Psoas muscle (tissue), 8 donors: ENCODE measurements around the gene COL2A1. TPM values are rescaled to one million over a fixed set of nuclear protein-coding genes. Genes with fewer than 3 reads are reported as not detected.

ENCODE experiments used
- ATAC-seq, 4 donors: fragments of 200-7000 bp; cut with Tn5 transposase; one replicate each; pipeline ENCODE4 v1.9.1; 2020; ENCODE audit warnings: moderate library complexity in 3 of 4, mild to moderate bottlenecking in 2 of 4
- DNase-seq, 2 donors: peaks; one replicate each; pipeline ENCODE4 v3.0.0-alpha.2; 2020
- H3K27ac ChIP-seq: fragments of 200-600 bp; one replicate; pipeline ENCODE4 v1.8.0; 2022
- H3K27me3 ChIP-seq, 3 donors: fragments of 200-600 bp in 1 of 3; one replicate each; pipeline versions ENCODE4 v1.6.1 to v1.8.0; 2013 to 2022; ENCODE audit warnings: low read length in 2 of 3, mild to moderate bottlenecking in 2 of 3, moderate library complexity in 1 of 3; ENCODE audit not compliant: insufficient read depth in 3 of 3
- H3K36me3 ChIP-seq, 2 donors: fragments of 200-600 bp in 1 of 2; one replicate each; pipeline versions ENCODE4 v1.6.1 to v1.8.0; 2013 to 2022; ENCODE audit warnings: low read depth in 1 of 2, mild to moderate bottlenecking in 1 of 2, moderate library complexity in 1 of 2; ENCODE audit not compliant: insufficient read depth in 1 of 2
- H3K4me1 ChIP-seq: fragments of 200-600 bp; one replicate; pipeline ENCODE4 v1.8.0; 2022
- H3K4me3 ChIP-seq: fragments of 200-600 bp; one replicate; pipeline ENCODE4 v1.8.0; 2022; ENCODE audit warnings: mild to moderate bottlenecking
- H3K9me3 ChIP-seq: fragments of 200-600 bp; one replicate; pipeline ENCODE4 v1.8.0; 2022
- CTCF ChIP-seq: fragments of 200-600 bp; IDR thresholded peaks from one replicate; pipeline ENCODE4 v1.8.0; 2022; ENCODE audit warnings: antibody characterized with exemption
- WGBS, 3 donors: extraction: QIAGEN DNeasy Blood & Tissue Kit; methylation state at CpG; one replicate each; pipeline versions ENCODE4 v1.1.6 to v1.1.7; 2013; 5-methylcytosine and 5-hydroxymethylcytosine counted together
- intact Hi-C, 2 donors: fragments of 100-400 bp; cut with DNase I; formaldehyde crosslinking; loops; one replicate each; pipeline versions ENCODE4 v1.11.0 to v1.14.2; 2022
- polyA plus RNA-seq, 3 donors: library from polyadenylated mRNA; stranded (reverse); fragments of 200-250 nt; gene quantifications; one replicate each; pipeline ENCODE4 v1.2.3, GENCODE V29; 2013
- total RNA-seq, 4 donors: library from RNA; stranded (reverse); fragmentation: NEBNext Ultra II Directional in 2 of 4; extraction: Animal tissue kit (Norgen Biotek cat#: 25700) in 2 of 4; gene quantifications; one replicate each; pipeline versions ENCODE4 v1.2.1 to v1.2.4, GENCODE V29; 2021 to 2023
- donor health status: healthy with polysubstance abuse.
- donor health status: DM: no; HTN: no; CAD: no; lungs with moderate emphysema.
- donor health status: Bipolar disorder and iron deficiency.
- donor health status: healthy.
- donor health status: DM: yes; HTN: yes; CAD: no.
- donor health status: DM: no; HTN: no; CAD: no.
- donor health status: DM: no; HTN: no; CAD: no.
- donor health status: DM: yes; HTN: yes; CAD: no.

The COL2A1 gene
- total and polyA plus RNA-seq, 7 donors, result 0.06 to 0.41 (median 0.07) TPM; not detected in 4

- Histone ChIP-seq H3K4me1 (peaks cover 20% of the 10 kb centered on the region), H3K36me3 (no peaks in the 10 kb centered on the region), H3K9me3 (no peaks in the 10 kb centered on the region), H3K27ac (peak overlapping the region; percentile 46), H3K4me3 (no peak overlapping the region), H3K27me3 (no peaks in the 10 kb centered on the region)
- ATAC-seq (peak in 3 of 4 donors; percentile 54 to 64 (median 55)), DNase-seq (no peak)
- no peak for TF ChIP-seq CTCF
- intact Hi-C loops, result no loop called here
- WGBS, 3 donors, result 19 to 26% (median 24%) methylated on average over 5 of the region's 5 CpGs
These were observed 24.5 kb upstream of the COL2A1 start for GRCh38 chr12:48028541-48029431.

- no peak for DNase-seq
- no peak overlapping the region for H3K4me3 ChIP-seq
- no peaks in the 10 kb centered on the region for H3K36me3 ChIP-seq
- no peaks in the 10 kb centered on the region for H3K9me3 ChIP-seq
- ATAC-seq, result no peak
- H3K27ac ChIP-seq, result no peak overlapping the region
- TF ChIP-seq CTCF, result no peak
- WGBS, 3 donors, result 78 to 83% (median 78%) methylated on average over 18 of the region's 18 CpGs
- intact Hi-C loops, result no loop called here
- H3K27me3 ChIP-seq, result no peaks in the 10 kb centered on the region
- peaks cover 23% of the 10 kb centered on the region for H3K4me1 ChIP-seq
These were observed 23.1 kb upstream of the COL2A1 start for GRCh38 chr12:48027183-48028002.

DNA sequence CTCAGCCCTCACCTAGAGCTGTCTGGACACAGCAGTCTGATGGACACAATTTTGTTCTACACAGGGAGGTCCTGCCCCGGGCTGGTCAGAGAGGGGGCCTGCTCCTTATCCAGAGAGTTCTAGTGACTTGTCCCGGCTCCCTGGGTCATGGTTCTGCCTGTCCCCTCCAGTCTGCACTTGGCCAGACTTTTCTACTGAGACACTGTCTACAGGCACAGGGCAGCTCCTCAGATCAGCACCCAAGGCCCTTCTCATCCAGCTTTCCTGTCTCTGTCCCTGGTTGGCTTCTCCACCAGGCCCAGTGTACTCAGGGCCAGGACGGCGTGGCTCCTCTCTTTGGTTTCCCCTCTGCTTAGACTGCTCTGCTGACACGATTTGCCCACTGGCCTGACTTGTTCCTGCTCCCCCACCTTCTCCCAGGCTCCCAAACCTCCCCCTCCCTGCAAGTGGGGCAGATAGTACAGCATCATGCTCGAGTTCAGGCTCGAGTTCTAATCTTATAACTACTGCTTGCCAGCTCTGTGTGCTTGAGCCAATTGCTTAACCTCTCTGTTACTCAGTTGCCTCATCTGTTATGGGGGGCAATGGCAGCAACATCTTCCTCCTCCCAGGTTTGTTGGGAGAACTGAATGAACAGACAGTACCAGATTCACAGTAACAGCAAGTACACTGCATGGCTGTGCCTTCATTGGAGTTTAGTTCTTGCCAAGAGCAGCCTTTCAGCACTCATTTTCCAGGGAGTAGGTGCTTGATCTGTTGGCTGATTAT, 22.0 kb upstream of the COL2A1 start:
- Histone ChIP-seq H3K36me3 (no peaks in the 10 kb centered on the region), H3K4me1 (peaks cover 23% of the 10 kb centered on the region), H3K27ac (no peak overlapping the region), H3K27me3 (no peaks in the 10 kb centered on the region), H3K4me3 (no peak overlapping the region), H3K9me3 (no peaks in the 10 kb centered on the region)
- TF ChIP-seq CTCF, result no peak
- WGBS, 3 donors, result 83 to 84% (median 84%) methylated on average over 7 of the region's 7 CpGs
- ATAC-seq (no peak), DNase-seq (no peak)
- intact Hi-C loops, result no loop called here

GRCh38 chr12:48025281-48025680, 21.0 kb upstream of the COL2A1 start:
- Histone ChIP-seq H3K4me1 (peaks cover 23% of the 10 kb centered on the region), H3K27me3 (no peaks in the 10 kb centered on the region), H3K9me3 (no peaks in the 10 kb centered on the region), H3K27ac (no peak overlapping the region), H3K36me3 (no peaks in the 10 kb centered on the region), H3K4me3 (no peak overlapping the region)
- no peak for TF ChIP-seq CTCF
- 74 to 84% (median 80%) methylated on average over 7 of the region's 7 CpGs for WGBS, 3 donors
- ATAC-seq, result no peak
- no peak for DNase-seq
- intact Hi-C loops, result no loop called here
